OCI-LY1 (cell line): Measurements from ENCODE around the gene DGCR8.

Source experiments
- H2AFZ ChIP-seq: fragments of 200-600 bp; sonication (generic), shearing (Covaris generic); 2 replicates; pipeline ENCODE4 v1.6.0; 2014; ENCODE audit warnings: antibody characterized with exemption, mild to moderate bottlenecking, low read length
- H3F3A ChIP-seq: fragments of 200-600 bp; sonication (generic), shearing (Covaris generic); 2 replicates; pipeline ENCODE4 v1.6.0; 2014; ENCODE audit warnings: mild to moderate bottlenecking, antibody characterized with exemption, low read length, moderate library complexity; ENCODE audit not compliant: insufficient read depth
- H3K27ac ChIP-seq: fragments of 200-600 bp; sonication (generic); 2 replicates; pipeline ENCODE4 v1.5.1; 2014; ENCODE audit warnings: low read length, mixed run types, mild to moderate bottlenecking, low read depth; ENCODE audit not compliant: poor library complexity, severe bottlenecking
- H3K27me3 ChIP-seq: fragments of 200-600 bp; sonication (generic); 2 replicates; pipeline ENCODE4 v1.6.0; 2014; ENCODE audit warnings: antibody characterized with exemption, mild to moderate bottlenecking, low read length, moderate library complexity; ENCODE audit not compliant: insufficient read depth
- H3K36me3 ChIP-seq: fragments of 200-600 bp; sonication (generic); 2 replicates; pipeline ENCODE4 v1.6.1; 2014; ENCODE audit warnings: mild to moderate bottlenecking, antibody characterized with exemption, low read length, moderate library complexity, mixed read lengths; ENCODE audit not compliant: insufficient read depth
- H3K4me1 ChIP-seq: fragments of 200-600 bp; sonication (generic); 2 replicates; pipeline ENCODE4 v1.5.1; 2014; ENCODE audit warnings: mild to moderate bottlenecking, low read length, moderate library complexity; ENCODE audit not compliant: insufficient read depth, severe bottlenecking
- H3K4me2 ChIP-seq: fragments of 200-600 bp; sonication (generic), shearing (Covaris generic); 2 replicates; pipeline ENCODE4 v1.6.1; 2014; ENCODE audit warnings: low read length
- H3K4me3 ChIP-seq: fragments of 200-600 bp; sonication (generic); 2 replicates; pipeline ENCODE4 v1.5.1; 2014; ENCODE audit warnings: low read length, low read depth, mild to moderate bottlenecking, mixed read lengths; ENCODE audit not compliant: poor library complexity, severe bottlenecking
- H3K79me2 ChIP-seq: fragments of 200-600 bp; shearing (Covaris generic); 2 replicates; pipeline ENCODE4 v1.6.1; 2016; ENCODE audit warnings: mixed run types, low read length, mixed read lengths; ENCODE audit not compliant: insufficient read depth
- H3K9ac ChIP-seq: fragments of 200-600 bp; sonication (generic), shearing (Covaris generic); 2 replicates; pipeline ENCODE4 v1.6.1; 2014; ENCODE audit warnings: mild to moderate bottlenecking, low read length, mixed read lengths
- H3K9me2 ChIP-seq: fragments of 200-600 bp; sonication (generic), shearing (Covaris generic); 2 replicates; pipeline ENCODE4 v1.6.1; 2014; ENCODE audit warnings: low read depth, mild to moderate bottlenecking, low read length, mixed read lengths
- H3K9me3 ChIP-seq: fragments of 200-600 bp; shearing (Covaris generic); 2 replicates; pipeline ENCODE4 v1.6.1; 2014; ENCODE audit warnings: low read length, mixed read lengths
- H4K20me1 ChIP-seq: fragments of 200-600 bp; sonication (generic), shearing (Covaris generic); 2 replicates; pipeline ENCODE4 v1.6.0; 2016; ENCODE audit warnings: mild to moderate bottlenecking, low read length; ENCODE audit not compliant: insufficient read depth
- CTCF ChIP-seq: fragments of 200-600 bp; sonication (generic), shearing (Covaris generic); IDR thresholded peaks from 2 replicates; pipeline ENCODE4 v1.5.1; 2017; ENCODE audit warnings: mild to moderate bottlenecking, antibody characterized with exemption, low read length, moderate library complexity, mixed read lengths
- EZH2 ChIP-seq: fragments of 200-600 bp; sonication (generic), shearing (Covaris generic); IDR thresholded peaks from 2 replicates; pipeline ENCODE4 v1.8.0; 2017; ENCODE audit warnings: borderline replicate concordance, mixed run types, mild to moderate bottlenecking, antibody characterized with exemption, low read length, moderate library complexity, mixed read lengths

DGCR8 gene

GRCh38 chr22:20092477-20092854 is 12.4 kb downstream of the DGCR8 start:
- H3K36me3 ChIP-seq, result peaks cover 99% of the 10 kb centered on the region
- no peak overlapping the region for H3K4me3 ChIP-seq
- no peaks in the 10 kb centered on the region for H3K4me1 ChIP-seq
- no peaks in the 10 kb centered on the region for H4K20me1 ChIP-seq
- no peaks in the 10 kb centered on the region for H3K79me2 ChIP-seq
- H3K27me3 ChIP-seq, result no peaks in the 10 kb centered on the region
- no peaks in the 10 kb centered on the region for H3K9me2 ChIP-seq
- no peak overlapping the region for H2AFZ ChIP-seq
- no peak overlapping the region for H3K9ac ChIP-seq
- no peak overlapping the region for H3K4me2 ChIP-seq
- H3F3A ChIP-seq, result no peaks in the 10 kb centered on the region
- H3K9me3 ChIP-seq, result 0 out of 2 replicates have a peak, but pooled peaks cover 3% of the 10 kb centered on the region
- no peak overlapping the region for H3K27ac ChIP-seq
- TF ChIP-seq CTCF, result no peak
- TF ChIP-seq EZH2, result no peak

- H3K9me3 ChIP-seq, result 0 out of 2 replicates have a peak, but pooled peaks cover 3% of the 10 kb centered on the region
- H3K36me3 ChIP-seq, result peaks cover 96% of the 10 kb centered on the region
- H3K79me2 ChIP-seq, result no peaks in the 10 kb centered on the region
- H3K4me1 ChIP-seq, result no peaks in the 10 kb centered on the region
- no peak overlapping the region for H3K9ac ChIP-seq
- no peaks in the 10 kb centered on the region for H3F3A ChIP-seq
- no peak overlapping the region for H3K27ac ChIP-seq
- TF ChIP-seq CTCF (no peak), EZH2 (no peak)
- no peaks in the 10 kb centered on the region for H4K20me1 ChIP-seq
- H3K4me3 ChIP-seq, result no peak overlapping the region
- H3K27me3 ChIP-seq, result no peaks in the 10 kb centered on the region
- no peak overlapping the region for H3K4me2 ChIP-seq
- no peak overlapping the region for H2AFZ ChIP-seq
- H3K9me2 ChIP-seq, result no peaks in the 10 kb centered on the region
These were observed 13.6 kb downstream of the DGCR8 start for GRCh38 chr22:20093418-20094196.

- TF ChIP-seq EZH2, result no peak
- TF ChIP-seq CTCF, result no peak
- no peak overlapping the region for H3K27ac ChIP-seq
- no peaks in the 10 kb centered on the region for H3K4me1 ChIP-seq
- H3K4me2 ChIP-seq, result no peak overlapping the region
- H3F3A ChIP-seq, result no peaks in the 10 kb centered on the region
- H4K20me1 ChIP-seq, result no peaks in the 10 kb centered on the region
- no peaks in the 10 kb centered on the region for H3K9me2 ChIP-seq
- H3K4me3 ChIP-seq, result no peak overlapping the region
- H3K36me3 ChIP-seq, result peaks cover 96% of the 10 kb centered on the region
- H2AFZ ChIP-seq, result no peak overlapping the region
- H3K79me2 ChIP-seq, result no peaks in the 10 kb centered on the region
- H3K9ac ChIP-seq, result no peak overlapping the region
- 0 out of 2 replicates have a peak, but pooled peaks cover 3% of the 10 kb centered on the region for H3K9me3 ChIP-seq
- no peaks in the 10 kb centered on the region for H3K27me3 ChIP-seq
These were observed 14.3 kb downstream of the DGCR8 start for GRCh38 chr22:20094197-20094807.
